ENCODE measurements around the gene KRT86.

GRCh38 chr12:52316701-52317100 is 42.3 kb downstream of the KRT86 start:
- TF ChIP-seq EZH2phosphoT487 (IDR thresholded peaks at IDR 0.05; ENCODE audit: insufficient read depth, low read depth): no peak
- TF ChIP-seq EZH2 (IDR thresholded peaks at IDR 0.05; ENCODE audit: insufficient read depth, poor library complexity, severe bottlenecking): no peak
